Adrenal gland (tissue), 5 donors: ENCODE results near the gene NRXN3.

ENCODE experiments used
- CTCF ChIP-seq, 6 experiments: fragments of 450-650 bp in 4 of 6; fragments of 200-600 bp in 2 of 6; sonication (generic) in 1 of 6; IDR thresholded peaks; 1 replicate in 5 of 6; 2 replicates in 1 of 6; pipeline versions ENCODE4 v1.5.1 to v1.8.0; 2016 to 2021; ENCODE audit warnings: antibody characterized with exemption in 6 of 6, mild to moderate bottlenecking in 2 of 6, moderate library complexity in 1 of 6
- POLR2A ChIP-seq, 2 donors: fragments of 450-650 bp; IDR thresholded peaks; one replicate each; pipeline ENCODE4 v1.6.1; 2017; ENCODE audit warnings: antibody characterized with exemption in 2 of 2, mild to moderate bottlenecking in 2 of 2, moderate library complexity in 1 of 2
- donor health status: DM: no; HTN: no; CAD: no.

- no peak for TF ChIP-seq CTCF (IDR thresholded peaks at IDR 0.05)
- no peak for TF ChIP-seq POLR2A (IDR thresholded peaks at IDR 0.05)
These were observed 1392.0 kb downstream of the NRXN3 start for GRCh38 chr14:79562185-79562584.
